Measurements from ENCODE around the gene KAZN.

DNA sequence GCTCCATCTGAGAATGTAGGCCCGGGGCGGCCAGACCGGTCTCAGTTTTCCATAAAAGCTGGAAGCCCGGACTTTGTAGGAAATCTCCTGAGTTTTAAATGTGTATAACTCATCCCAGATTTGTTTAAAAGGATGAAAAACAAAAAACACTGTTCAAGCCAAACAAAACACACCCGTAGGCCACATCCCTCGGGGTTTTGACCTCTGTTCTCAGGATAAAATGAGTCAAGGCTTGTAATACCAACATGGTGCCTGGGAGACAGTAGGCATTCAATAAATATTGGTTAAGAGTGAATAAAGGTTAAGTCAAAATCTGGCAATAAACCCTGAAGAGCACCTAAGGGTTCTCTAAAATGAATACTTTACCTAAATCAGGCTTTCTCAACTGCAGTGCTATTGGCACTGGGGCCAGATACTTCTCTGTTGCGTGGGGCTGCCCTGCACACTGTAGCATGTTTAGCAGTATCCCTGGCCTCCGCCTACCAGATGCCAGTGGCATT lies 55.0 kb downstream of the KAZN start:
- TF ChIP-seq, protein P1, sequence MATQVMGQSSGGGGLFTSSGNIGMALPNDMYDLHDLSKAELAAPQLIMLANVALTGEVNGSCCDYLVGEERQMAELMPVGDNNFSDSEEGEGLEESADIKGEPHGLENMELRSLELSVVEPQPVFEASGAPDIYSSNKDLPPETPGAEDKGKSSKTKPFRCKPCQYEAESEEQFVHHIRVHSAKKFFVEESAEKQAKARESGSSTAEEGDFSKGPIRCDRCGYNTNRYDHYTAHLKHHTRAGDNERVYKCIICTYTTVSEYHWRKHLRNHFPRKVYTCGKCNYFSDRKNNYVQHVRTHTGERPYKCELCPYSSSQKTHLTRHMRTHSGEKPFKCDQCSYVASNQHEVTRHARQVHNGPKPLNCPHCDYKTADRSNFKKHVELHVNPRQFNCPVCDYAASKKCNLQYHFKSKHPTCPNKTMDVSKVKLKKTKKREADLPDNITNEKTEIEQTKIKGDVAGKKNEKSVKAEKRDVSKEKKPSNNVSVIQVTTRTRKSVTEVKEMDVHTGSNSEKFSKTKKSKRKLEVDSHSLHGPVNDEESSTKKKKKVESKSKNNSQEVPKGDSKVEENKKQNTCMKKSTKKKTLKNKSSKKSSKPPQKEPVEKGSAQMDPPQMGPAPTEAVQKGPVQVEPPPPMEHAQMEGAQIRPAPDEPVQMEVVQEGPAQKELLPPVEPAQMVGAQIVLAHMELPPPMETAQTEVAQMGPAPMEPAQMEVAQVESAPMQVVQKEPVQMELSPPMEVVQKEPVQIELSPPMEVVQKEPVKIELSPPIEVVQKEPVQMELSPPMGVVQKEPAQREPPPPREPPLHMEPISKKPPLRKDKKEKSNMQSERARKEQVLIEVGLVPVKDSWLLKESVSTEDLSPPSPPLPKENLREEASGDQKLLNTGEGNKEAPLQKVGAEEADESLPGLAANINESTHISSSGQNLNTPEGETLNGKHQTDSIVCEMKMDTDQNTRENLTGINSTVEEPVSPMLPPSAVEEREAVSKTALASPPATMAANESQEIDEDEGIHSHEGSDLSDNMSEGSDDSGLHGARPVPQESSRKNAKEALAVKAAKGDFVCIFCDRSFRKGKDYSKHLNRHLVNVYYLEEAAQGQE (tag by site-specific recombination; IDR thresholded peaks at IDR 0.05): no peak
- TF ChIP-seq, protein P2, sequence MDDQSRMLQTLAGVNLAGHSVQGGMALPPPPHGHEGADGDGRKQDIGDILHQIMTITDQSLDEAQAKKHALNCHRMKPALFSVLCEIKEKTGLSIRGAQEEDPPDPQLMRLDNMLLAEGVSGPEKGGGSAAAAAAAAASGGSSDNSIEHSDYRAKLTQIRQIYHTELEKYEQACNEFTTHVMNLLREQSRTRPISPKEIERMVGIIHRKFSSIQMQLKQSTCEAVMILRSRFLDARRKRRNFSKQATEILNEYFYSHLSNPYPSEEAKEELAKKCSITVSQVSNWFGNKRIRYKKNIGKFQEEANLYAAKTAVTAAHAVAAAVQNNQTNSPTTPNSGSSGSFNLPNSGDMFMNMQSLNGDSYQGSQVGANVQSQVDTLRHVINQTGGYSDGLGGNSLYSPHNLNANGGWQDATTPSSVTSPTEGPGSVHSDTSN (CRISPR knock-in tag; IDR thresholded peaks at IDR 0.05): no peak
- TF ChIP-seq ZNF175 (tag by site-specific recombination; IDR thresholded peaks at IDR 0.05): no peak
- no peak for TF ChIP-seq SCRT1 (tag by site-specific recombination; IDR thresholded peaks at IDR 0.05; ENCODE audit: borderline replicate concordance)
- TF ChIP-seq, protein P3, sequence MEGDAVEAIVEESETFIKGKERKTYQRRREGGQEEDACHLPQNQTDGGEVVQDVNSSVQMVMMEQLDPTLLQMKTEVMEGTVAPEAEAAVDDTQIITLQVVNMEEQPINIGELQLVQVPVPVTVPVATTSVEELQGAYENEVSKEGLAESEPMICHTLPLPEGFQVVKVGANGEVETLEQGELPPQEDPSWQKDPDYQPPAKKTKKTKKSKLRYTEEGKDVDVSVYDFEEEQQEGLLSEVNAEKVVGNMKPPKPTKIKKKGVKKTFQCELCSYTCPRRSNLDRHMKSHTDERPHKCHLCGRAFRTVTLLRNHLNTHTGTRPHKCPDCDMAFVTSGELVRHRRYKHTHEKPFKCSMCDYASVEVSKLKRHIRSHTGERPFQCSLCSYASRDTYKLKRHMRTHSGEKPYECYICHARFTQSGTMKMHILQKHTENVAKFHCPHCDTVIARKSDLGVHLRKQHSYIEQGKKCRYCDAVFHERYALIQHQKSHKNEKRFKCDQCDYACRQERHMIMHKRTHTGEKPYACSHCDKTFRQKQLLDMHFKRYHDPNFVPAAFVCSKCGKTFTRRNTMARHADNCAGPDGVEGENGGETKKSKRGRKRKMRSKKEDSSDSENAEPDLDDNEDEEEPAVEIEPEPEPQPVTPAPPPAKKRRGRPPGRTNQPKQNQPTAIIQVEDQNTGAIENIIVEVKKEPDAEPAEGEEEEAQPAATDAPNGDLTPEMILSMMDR (tag by site-specific recombination; IDR thresholded peaks at IDR 0.05): no peak
- TF ChIP-seq, protein P4, sequence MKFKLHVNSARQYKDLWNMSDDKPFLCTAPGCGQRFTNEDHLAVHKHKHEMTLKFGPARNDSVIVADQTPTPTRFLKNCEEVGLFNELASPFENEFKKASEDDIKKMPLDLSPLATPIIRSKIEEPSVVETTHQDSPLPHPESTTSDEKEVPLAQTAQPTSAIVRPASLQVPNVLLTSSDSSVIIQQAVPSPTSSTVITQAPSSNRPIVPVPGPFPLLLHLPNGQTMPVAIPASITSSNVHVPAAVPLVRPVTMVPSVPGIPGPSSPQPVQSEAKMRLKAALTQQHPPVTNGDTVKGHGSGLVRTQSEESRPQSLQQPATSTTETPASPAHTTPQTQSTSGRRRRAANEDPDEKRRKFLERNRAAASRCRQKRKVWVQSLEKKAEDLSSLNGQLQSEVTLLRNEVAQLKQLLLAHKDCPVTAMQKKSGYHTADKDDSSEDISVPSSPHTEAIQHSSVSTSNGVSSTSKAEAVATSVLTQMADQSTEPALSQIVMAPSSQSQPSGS (tag by site-specific recombination; IDR thresholded peaks at IDR 0.05; ENCODE audit: low read depth): no peak
- TF ChIP-seq ZBTB7A (tag by site-specific recombination; IDR thresholded peaks at IDR 0.05; ENCODE audit: low read depth): no peak
- no peak for TF ChIP-seq YY1 (tag by site-specific recombination; IDR thresholded peaks at IDR 0.05)
- TF ChIP-seq MYNN (tag by site-specific recombination; IDR thresholded peaks at IDR 0.05; ENCODE audit: borderline replicate concordance): no peak
- no peak for TF ChIP-seq INSM2 (tag by site-specific recombination; IDR thresholded peaks at IDR 0.05)
- TF ChIP-seq ZNF335 (tag by site-specific recombination; conservative IDR thresholded peaks at IDR 0.05): no peak

Measured in HEK293 (cell line).